Adipose tissue (tissue), 3 donors: Measurements from ENCODE around the gene IGFL3. TPM values are rescaled to one million over a fixed set of nuclear protein-coding genes. Genes with fewer than 3 reads are reported as not detected.
"Not testable (repeated sequence)": the region's sequence is repeated elsewhere in the genome, so short reads cannot be mapped to it uniquely, and the experiment has no call there.

ENCODE experiments used
- H3K27ac ChIP-seq: one replicate; pipeline ENCODE4 v1.5.1; 2013; ENCODE audit warnings: low read depth, low read length
- WGBS, 3 donors: extraction: QIAGEN DNeasy Blood & Tissue Kit; methylation state at CpG; one replicate each; pipeline ENCODE4 v1.1.7; 2013; 5-methylcytosine and 5-hydroxymethylcytosine counted together
- polyA plus RNA-seq, 3 donors: library from polyadenylated mRNA; stranded (reverse); fragments of 200-250 nt; gene quantifications; one replicate each; pipeline ENCODE4 v1.2.3, GENCODE V29; 2013
- donor health status: healthy with polysubstance abuse.
- donor health status: Bipolar disorder and iron deficiency.
- donor health status: healthy.

The IGFL3 gene
- polyA plus RNA-seq, 3 donors: not detected

DNA sequence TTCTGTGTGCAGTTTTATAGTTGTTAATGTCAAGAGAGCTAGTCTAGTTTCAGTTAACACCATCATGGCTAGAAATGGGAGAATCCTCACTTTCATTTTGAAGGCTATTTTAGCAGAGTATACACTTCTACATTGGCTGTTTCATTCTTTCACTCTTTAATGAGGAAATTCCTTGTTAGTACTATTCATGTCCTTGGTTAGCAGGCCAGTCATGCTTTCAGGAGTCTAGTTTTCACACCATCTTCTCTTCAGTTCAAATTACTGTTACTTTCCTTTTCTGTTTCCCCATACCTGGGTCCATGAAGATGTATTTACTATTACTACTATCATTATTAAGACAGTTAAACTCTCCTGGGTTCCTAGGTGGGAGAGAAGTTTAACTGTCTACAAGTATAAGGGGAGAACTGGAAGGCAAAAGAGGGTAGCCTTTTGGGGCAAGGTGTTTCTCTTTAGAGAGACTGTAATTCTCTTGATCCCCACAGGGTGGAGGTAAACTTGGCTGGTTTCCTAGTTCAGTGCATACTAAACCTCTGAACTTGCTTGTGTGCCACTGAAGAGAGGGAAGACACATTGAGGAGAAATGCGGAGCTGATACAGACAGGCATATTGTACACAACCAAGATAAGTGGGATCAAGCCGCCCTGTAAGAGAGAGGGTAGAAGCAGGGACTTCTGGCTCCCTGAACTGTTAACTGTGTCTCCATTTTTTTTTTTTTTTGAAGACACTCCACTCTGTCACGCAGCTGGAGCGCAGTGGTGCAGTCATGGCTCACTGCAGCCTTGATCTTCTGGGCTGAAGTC lies 42.4 kb downstream of the IGFL3 start:
- H3K27ac ChIP-seq: no peak overlapping the region
- WGBS, 3 donors: 46 to 52% (median 47%) methylated on average over 4 of the region's 4 CpGs

- 51 to 65% (median 63%) methylated on average over 3 of the region's 3 CpGs for WGBS, 3 donors
- H3K27ac ChIP-seq: no peak overlapping the region
These were observed 43.9 kb downstream of the IGFL3 start for GRCh38 chr19:46080561-46080960.

DNA sequence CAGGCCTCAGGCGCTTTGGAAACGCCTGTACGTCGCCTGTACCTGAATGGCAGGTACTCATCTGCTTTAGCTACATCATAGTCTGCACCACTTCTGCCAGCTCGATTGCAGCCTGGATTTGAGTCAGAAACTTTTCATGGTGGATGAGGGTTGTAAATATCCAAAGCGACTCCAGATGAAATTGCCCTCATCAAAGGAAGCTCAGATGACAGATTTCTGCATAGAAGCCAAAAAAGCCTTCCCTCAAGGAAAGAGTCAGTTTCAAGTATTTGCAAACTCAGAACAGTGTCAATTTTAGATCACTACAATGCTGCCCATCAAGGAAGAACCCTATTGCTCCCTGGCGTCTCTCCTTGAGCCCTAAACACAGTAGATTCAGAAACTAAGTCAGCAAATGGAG lies 44.9 kb downstream of the IGFL3 start:
- H3K27ac ChIP-seq: no peak overlapping the region
- WGBS, 3 donors: 81 to 85% (median 82%) methylated on average over 7 of the region's 7 CpGs

- not testable (repeated sequence) for H3K27ac ChIP-seq
- 20 to 29% (median 28%) methylated on average over 38 to 43 of the region's 71 CpGs for WGBS, 3 donors
These were observed 45.7 kb downstream of the IGFL3 start for GRCh38 chr19:46078573-46079332.

- WGBS, 3 donors: 18 to 24% (median 20%) methylated on average over 6 of the region's 6 CpGs
- no peak overlapping the region for H3K27ac ChIP-seq
These were observed 46.7 kb downstream of the IGFL3 start for GRCh38 chr19:46077815-46078167.

GRCh38 chr19:46076951-46077814 lies 47.3 kb downstream of the IGFL3 start:
- 2 to 4% (median 3%) methylated on average over 50 of the region's 50 CpGs for WGBS, 3 donors
- H3K27ac ChIP-seq: no peak overlapping the region

DNA sequence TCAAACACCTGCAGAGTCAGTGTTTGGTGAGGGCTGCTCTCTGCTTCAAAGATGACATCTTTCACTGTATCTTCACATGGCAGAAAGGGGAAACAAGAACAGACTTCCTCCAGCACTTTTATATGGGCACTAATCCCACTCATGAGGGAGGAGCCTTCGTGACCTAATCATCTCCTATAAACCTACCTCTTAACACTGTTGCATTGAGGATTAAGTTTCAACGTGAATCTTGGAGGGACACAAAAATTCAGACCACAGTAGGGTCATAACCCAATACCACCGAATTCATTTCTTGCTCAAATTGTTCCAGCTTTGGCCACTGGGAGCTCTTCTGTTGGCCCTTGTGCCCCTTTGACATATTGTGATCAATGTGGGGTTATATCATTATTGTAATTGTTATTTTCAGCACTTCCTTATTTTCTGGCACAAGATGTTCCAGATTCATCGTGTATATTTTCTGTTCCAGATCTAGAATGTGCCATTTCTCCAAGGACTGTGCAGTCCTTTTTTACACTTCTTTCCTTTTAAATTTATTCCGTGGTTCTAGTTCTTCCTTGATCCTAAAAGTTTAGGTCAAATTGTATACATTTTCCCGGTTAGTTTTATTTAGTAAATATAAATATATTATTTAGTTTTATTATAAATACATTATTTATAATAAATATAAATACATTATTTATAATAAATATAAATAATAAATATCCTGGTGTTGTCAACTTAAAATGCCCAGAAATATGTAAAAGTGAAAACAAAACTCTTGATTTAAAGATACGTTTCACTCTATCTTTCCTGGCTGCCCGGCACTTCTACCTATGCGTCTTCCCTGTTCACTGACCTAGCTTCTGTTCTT lies 48.2 kb downstream of the IGFL3 start:
- H3K27ac ChIP-seq: no peak overlapping the region
- 30 to 35% (median 33%) methylated on average over 9 of the region's 9 CpGs for WGBS, 3 donors

- no peak overlapping the region for H3K27ac ChIP-seq
- WGBS, 3 donors: 81 to 87% (median 83%) methylated on average over 3 of the region's 3 CpGs
These were observed 51.1 kb downstream of the IGFL3 start for GRCh38 chr19:46073268-46073922.

Other genes starting within 250 kb of the IGFL3 start
- 10 to 100 TPM in 2 of 3 donors, 1 to 10 TPM in 1; 7.7 to 13.9 (median 10.0) TPM for gene IRF2BP1, start 238.5 kb downstream of the IGFL3 start, polyA plus RNA-seq
- 1 to 10 TPM; 2.9 to 3.4 (median 3.4) TPM for gene MYPOP, start 222.1 kb downstream of the IGFL3 start, polyA plus RNA-seq
- gene NANOS2, start 209.9 kb downstream of the IGFL3 start, polyA plus RNA-seq: not detected
- 1 to 10 TPM in 2 of 3 donors, under 1 TPM in 1; 0.49 to 7.4 (median 2.8) TPM for gene NOVA2, start 150.8 kb downstream of the IGFL3 start, polyA plus RNA-seq
- 1 to 10 TPM; 7.2 to 8.6 (median 7.8) TPM for gene CCDC61, start 129.2 kb downstream of the IGFL3 start, polyA plus RNA-seq
- gene PGLYRP1, start 101.6 kb downstream of the IGFL3 start, polyA plus RNA-seq: 1 to 10 TPM in 2 of 3 donors, not detected in 1; 7.6 to 8.7 TPM
- gene IGFL4, start 83.7 kb downstream of the IGFL3 start, polyA plus RNA-seq: under 1 TPM in 1 of 3 donors, not detected in 2; 0.02 TPM
- 1 to 10 TPM in 1 of 3 donors, under 1 TPM in 2; 0.09 to 1.1 (median 0.22) TPM for gene IGFL2, start 23.6 kb upstream of the IGFL3 start, polyA plus RNA-seq
- not detected for gene IGFL1, start 105.1 kb upstream of the IGFL3 start, polyA plus RNA-seq
- 10 to 100 TPM in 2 of 3 donors, 1 to 10 TPM in 1; 9.5 to 99.1 (median 25.0) TPM for gene HIF3A, start 172.4 kb upstream of the IGFL3 start, polyA plus RNA-seq
- gene PPP5C, start 222.4 kb upstream of the IGFL3 start, polyA plus RNA-seq: 10 to 100 TPM; 22.2 to 38.3 (median 28.1) TPM